Measurements from ENCODE around the gene PIM1. TPM values are rescaled to one million over a fixed set of nuclear protein-coding genes. Genes with fewer than 3 reads are reported as not detected.
"Not testable (repeated sequence)": the region's sequence is repeated elsewhere in the genome, so short reads cannot be mapped to it uniquely, and the experiment has no call there.

PIM1 gene
- total RNA-seq, 1 donor from 2014 or later: 15.1 TPM

- no peak overlapping the region for H3K27ac Mint-ChIP-seq (ENCODE audit: unreplicated experiment)
- peaks cover 5% of the 10 kb centered on the region for H3K4me1 Mint-ChIP-seq (ENCODE audit: low read depth)
- no peak for DNase-seq (ENCODE audit: low spot score)
- H3K4me3 Mint-ChIP-seq (ENCODE audit: unreplicated experiment): no peak overlapping the region
- no peaks in the 10 kb centered on the region for H3K36me3 Mint-ChIP-seq (ENCODE audit: low read depth)
- no peaks in the 10 kb centered on the region for H3K27me3 Mint-ChIP-seq (ENCODE audit: low read depth)
- peaks cover 5% of the 10 kb centered on the region for H3K9me3 Mint-ChIP-seq (ENCODE audit: low read depth)
- TF ChIP-seq CTCF (IDR thresholded peaks at IDR 0.05): no peak
Measured at GRCh38 chr6:37182736-37183590, 13.0 kb downstream of the PIM1 start.

- not testable (repeated sequence) for H3K27me3 Mint-ChIP-seq (ENCODE audit: low read depth); H3K4me1 Mint-ChIP-seq (ENCODE audit: low read depth); H3K36me3 Mint-ChIP-seq (ENCODE audit: low read depth); H3K9me3 Mint-ChIP-seq (ENCODE audit: low read depth); DNase-seq (ENCODE audit: low spot score); H3K4me3 Mint-ChIP-seq (ENCODE audit: unreplicated experiment); H3K27ac Mint-ChIP-seq (ENCODE audit: unreplicated experiment)
Measured at GRCh38 chr6:37185949-37186720, 16.2 kb downstream of the PIM1 start.

GRCh38 chr6:37187321-37188022 is 17.5 kb downstream of the PIM1 start:
- TF ChIP-seq CTCF (IDR thresholded peaks at IDR 0.05): no peak
- H3K36me3 Mint-ChIP-seq (ENCODE audit: low read depth): peaks cover 1% of the 10 kb centered on the region
- no peak for DNase-seq (ENCODE audit: low spot score)
- H3K27me3 Mint-ChIP-seq (ENCODE audit: low read depth): no peaks in the 10 kb centered on the region
- peaks cover 8% of the 10 kb centered on the region for H3K4me1 Mint-ChIP-seq (ENCODE audit: low read depth)
- H3K4me3 Mint-ChIP-seq (ENCODE audit: unreplicated experiment): no peak overlapping the region
- H3K9me3 Mint-ChIP-seq (ENCODE audit: low read depth): peaks cover 5% of the 10 kb centered on the region
- peak overlapping the region; percentile 73 for H3K27ac Mint-ChIP-seq (ENCODE audit: unreplicated experiment)

GRCh38 chr6:37188962-37189510 is 19.1 kb downstream of the PIM1 start:
- H3K4me1 Mint-ChIP-seq (ENCODE audit: low read depth): peaks cover 8% of the 10 kb centered on the region
- peaks cover 5% of the 10 kb centered on the region for H3K9me3 Mint-ChIP-seq (ENCODE audit: low read depth)
- H3K4me3 Mint-ChIP-seq (ENCODE audit: unreplicated experiment): no peak overlapping the region
- H3K36me3 Mint-ChIP-seq (ENCODE audit: low read depth): peaks cover 1% of the 10 kb centered on the region
- H3K27me3 Mint-ChIP-seq (ENCODE audit: low read depth): no peaks in the 10 kb centered on the region
- DNase-seq (ENCODE audit: low spot score): no peak
- TF ChIP-seq CTCF (IDR thresholded peaks at IDR 0.05): no peak
- H3K27ac Mint-ChIP-seq (ENCODE audit: unreplicated experiment): peak overlapping the region; percentile 17

GRCh38 chr6:37190159-37190535 is 20.2 kb downstream of the PIM1 start:
- Mint-ChIP-seq H3K4me1 (ENCODE audit: low read depth) (peaks cover 8% of the 10 kb centered on the region), H3K36me3 (ENCODE audit: low read depth) (peaks cover 1% of the 10 kb centered on the region), H3K27ac (ENCODE audit: unreplicated experiment) (no peak overlapping the region), H3K4me3 (ENCODE audit: unreplicated experiment) (no peak overlapping the region), H3K27me3 (ENCODE audit: low read depth) (no peaks in the 10 kb centered on the region), H3K9me3 (ENCODE audit: low read depth) (peaks cover 5% of the 10 kb centered on the region)
- no peak for TF ChIP-seq CTCF (IDR thresholded peaks at IDR 0.05)
- DNase-seq (ENCODE audit: low spot score): no peak

Measured in chondrocyte (in vitro differentiated cells).